Stimulated activated CD8-positive, alpha-beta memory T cell treated with anti-CD3 and anti-CD28 coated beads, Interleukin-12 subunit alpha, Interleukin-12 subunit beta, amount 100 ng/mL, for 1 hour (primary cell): Measurements from ENCODE around the gene CEACAM16.

Source experiments
- DNase-seq: peaks from one replicate; pipeline ENCODE4 v3.0.0-alpha.2; 2020; ENCODE audit warnings: low read depth

CEACAM16 gene

DNA sequence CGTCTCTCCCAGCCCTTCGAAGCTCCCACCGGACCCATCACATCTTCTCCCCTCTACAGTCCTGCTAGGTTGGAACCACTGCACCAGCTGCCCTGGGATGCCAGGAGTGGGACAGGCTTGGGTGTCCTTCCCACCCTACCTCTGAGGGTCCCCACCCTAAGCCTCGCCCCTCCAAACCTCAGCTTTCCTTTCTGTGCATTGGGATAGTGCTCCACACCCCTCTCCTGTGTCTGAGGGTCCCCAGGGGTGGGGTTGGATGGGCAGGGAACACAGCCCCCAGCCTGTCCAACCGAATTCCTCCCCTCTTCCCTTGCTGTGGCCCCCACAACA, 47.6 kb downstream of the CEACAM16 start:
- DNase-seq: no peak

DNA sequence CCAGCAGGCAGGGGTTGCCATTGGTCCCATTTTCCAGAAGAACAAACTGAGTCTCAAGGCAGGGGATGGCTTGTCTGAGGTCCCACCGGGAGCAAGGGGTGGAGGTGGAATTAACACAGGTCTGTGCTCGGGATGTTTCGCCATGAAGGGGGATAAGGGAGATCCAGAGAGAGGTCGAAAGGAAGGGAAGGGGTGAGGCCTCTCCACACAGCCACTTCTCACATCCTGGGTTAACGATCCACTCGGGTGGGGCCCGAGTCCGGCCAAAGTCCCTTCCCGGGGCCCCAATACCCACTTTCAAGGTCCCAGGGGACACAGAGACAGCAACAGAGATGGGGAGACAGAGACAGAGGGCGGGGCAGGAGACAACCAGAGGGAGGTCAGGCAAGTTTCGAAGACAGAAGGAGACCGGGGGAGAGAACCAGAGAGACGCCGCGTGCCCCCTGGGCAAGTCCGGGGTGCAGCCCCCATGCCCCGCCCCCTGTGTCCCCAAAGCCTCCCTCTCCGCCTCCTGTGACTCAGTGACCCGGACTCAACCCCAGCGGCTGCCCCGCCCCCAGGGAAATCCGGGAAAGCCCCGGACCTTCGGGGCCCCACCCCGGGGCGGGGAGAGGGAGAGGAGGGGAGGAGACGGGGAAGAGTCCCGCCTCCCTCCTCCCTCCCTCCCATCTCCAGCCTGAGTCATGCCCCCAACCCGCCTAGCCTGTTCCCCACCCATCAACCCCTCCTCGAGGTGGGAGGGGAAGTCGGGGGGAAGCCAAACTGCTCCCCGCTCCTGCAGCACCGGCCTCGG, 48.2 kb downstream of the CEACAM16 start:
- DNase-seq: peak; percentile 88

DNA sequence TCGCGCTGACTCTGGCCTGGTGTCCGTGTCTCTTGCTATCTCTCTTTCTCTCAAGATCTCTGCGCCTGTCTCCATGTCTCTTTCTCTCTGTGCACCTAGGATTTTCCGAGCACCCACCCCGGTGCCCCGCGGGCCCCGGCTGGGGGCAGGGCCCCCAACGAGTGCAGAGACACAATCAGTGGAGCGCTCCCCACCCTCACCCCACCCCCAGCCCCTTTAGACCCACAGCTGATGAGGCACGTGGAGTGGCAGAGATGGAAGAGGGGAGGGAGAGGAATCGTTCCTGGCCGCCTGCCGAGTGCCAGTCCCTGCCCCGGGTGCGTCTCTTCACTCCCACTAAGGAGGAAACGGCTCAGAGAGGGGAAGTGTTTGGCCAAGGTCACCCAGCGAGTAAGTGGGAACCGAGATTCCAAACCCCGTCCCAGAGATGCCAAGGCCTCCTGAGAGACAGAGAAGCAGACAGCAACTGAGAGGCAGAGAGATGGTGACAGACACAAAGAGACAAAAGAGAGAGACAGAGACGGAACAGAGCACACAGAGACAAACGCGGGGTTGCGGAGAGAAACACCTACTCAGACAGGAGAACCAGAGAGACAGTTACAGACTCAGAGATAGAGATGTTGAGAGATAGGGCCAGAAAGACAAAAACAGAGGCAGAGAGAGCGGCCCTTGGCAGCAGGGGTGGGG, 48.9 kb downstream of the CEACAM16 start:
- DNase-seq: no peak

DNA sequence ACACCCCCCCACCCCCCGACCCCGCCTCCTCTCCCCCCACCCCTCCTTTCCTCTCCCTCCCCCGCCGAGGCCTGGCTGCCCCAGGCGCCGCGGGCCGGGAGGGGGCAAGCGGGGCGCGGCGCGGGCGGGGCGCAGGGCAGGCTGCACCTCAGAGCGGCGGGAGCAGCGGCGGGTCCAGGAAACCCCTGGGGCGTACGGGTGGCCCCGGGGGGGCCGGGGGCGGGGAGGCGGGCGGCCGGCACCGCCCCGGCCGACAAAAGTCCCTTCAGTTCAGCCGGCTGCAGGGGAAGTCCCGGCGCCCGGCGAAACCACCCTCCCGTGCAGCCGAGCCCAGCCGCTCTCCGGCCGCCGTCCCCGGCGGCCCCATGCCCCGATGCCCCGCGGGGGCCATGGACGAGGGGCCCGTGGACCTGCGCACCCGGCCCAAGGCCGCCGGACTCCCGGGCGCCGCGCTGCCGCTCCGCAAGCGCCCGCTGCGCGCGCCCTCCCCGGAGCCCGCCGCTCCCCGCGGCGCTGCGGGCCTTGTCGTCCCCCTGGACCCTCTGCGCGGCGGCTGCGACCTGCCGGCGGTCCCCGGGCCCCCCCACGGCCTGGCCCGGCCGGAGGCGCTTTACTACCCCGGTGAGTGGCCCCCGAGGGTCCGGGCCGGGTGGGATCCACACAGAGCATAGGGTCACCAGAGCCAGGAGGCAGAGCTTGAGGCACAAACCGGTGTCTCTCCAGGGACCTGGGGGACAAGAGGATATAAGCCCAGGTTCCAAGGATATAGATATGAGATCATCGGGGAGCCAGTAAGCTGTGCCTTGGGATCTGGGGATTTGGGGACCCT, 49.7 kb downstream of the CEACAM16 start, which contains the start of gene BCL3:
BCL3 (plus strand) TSS at position 283 of the 829 bp plus-strand sequence; CDS start at position 366, 83 bp downstream.
- DNase-seq: no peak

DNA sequence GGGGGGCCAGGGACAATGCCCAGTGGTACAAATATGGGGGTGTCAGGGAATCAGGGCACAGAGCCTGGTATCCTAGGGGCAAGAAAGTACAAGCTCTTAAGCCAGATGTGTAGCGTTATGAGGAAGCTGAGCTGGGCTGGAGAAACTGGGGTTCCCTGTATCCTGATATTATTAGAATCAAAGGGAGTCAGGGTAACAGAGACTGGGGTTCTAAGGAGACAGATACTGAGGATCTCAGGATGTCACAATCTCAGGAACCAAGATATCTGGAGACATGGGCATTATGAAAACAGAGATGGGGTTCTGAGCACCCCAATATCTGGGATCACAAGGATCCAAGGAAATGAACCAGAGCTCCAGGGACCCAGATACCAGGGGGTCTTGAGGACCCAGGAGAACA, 50.3 kb downstream of the CEACAM16 start:
- no peak for DNase-seq

DNA sequence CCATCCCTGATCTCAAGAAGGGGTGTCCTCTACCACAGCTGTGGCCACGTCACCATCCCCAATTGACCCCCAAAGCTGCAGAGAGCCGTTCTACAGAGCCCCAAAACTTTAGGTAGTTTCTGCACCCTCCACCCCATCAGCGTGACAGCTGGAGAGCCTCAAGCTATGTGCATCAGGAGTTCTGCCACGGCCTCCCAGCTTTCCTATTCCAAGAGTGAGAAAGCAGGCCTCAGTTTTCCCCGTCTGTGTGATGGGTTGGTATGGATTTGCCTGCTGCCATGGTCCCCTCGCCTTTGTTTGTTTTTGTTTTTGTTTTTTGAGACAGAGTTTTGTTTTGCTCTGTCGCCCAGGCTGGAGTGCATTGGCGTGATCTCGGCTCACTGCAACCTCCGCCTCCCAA, 51.0 kb downstream of the CEACAM16 start:
- no peak for DNase-seq

DNA sequence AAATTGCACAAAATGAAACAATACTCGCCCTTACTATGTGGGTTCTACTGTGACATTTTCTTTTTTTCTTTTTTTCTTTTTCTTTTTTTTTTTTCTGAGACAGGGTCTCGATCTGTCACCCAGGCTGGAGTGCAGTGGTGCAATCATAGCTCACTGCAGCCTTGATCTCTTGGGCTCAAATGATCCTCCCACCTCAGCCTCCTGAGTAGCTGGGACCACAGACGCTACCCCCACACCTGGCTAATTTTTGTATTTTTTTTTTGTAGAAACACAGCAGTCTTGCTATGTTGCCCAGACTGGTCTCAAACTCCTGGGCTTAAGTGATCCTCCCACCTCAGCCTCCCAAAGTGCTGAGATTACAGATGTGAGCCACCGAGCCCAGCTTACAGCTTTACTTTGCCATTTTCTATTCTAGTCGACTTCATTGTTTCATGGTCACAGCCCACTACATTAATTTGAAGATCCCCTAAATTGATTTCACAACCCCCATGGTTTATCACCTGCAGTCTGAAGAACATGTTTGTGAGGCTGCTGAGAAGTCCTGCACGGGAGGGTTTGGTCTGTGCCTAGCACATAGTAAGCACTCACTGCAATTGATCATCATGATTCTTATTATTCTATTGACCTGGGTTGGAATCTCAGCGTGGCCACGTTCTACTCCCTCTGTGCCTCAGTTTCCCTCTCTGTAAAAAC, 53.3 kb downstream of the CEACAM16 start:
- DNase-seq: no peak

DNA sequence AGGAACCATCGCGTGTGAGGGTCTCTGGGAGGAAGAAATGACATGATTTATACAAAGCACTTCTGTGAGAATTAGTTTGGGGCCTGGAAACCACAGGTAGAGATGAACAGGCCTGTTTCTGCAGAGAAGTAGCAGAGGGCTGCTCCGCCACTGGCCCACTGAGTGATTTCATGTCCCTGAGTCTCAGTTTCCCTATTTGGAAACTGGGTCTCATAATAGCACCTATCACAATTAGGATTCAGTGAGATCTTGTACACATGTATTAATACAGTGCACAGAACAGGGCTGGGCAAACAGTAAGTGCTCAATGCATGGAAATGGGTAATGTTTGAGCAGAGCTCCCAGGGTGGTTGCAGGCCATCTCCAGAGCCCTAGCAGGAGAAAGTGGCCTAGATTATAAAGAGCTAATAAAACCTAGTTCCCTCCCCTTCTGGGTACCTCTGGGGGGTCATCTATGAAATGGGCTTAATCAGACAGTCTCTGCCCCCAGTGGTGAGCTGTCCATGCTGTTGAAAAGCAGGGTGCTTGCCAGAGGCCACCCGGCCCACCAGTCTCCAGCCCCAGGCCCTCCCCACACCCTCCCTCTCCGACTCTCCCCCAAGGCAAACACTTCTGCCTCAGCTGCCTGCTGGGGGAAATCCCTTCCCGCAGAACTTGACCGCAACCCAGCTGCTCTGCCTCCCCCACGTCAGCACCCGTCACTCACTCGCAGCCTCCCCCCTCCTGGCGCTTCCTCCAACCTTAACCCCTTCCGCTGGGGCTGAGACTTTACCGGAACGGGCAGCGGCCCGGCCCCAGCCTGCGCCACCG, 54.1 kb downstream of the CEACAM16 start:
- peak; percentile 90 for DNase-seq

DNA sequence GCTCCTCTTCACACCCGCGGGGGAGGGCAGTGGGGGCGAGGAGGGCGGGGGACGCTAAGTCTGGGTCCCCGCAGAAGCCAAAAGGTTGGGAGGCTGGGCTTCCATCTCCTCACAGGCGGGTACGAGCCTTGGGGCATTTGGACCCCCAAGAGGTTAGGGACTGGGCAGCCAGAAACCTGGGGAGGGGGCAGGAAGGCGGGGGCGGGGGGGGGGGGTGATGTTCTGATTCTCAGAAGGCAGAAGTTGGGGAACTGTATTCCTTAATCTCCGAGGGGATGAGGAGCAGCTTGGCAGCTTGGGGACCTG, 54.6 kb downstream of the CEACAM16 start:
- DNase-seq: no peak

DNA sequence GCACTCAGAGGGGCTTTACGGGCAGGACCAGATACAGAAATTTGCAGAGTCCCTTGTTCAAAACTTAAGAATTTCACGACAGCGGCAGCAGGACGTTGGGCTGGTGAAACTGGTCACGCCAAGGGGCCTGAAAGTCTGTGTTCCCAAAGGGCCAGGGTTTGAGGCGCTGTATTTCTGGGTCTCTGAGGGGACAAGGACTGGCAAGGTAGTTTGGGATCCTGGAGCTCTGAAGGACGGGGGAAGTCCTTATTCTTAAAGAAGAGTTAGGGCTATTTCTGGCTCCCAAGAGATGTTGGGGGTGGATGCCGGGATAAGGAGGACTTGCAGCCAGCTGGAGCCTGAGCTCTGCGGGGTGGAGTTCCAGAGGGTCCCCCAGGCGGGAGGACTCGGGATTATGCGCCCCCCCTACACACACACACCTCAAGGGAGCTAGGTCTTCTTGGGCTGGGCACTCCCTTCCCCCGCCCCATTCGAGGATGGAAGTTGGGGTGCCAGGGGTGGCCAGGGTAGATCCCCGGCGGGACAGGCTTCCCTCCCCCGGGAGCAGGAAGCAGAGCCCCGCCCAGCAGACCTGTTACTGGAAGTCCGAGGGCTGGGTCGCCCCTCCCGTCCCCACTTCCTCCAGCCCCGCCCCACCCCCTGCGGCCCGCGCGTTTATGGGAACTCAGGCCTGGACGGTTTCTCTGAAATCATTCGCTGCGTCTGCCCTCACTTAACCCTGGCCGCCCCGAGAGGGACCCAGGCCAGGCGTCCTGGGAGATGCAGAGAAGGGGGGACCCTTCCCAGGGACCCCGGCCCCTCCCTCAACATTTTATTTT, 55.2 kb downstream of the CEACAM16 start:
- peak; percentile 47 for DNase-seq

DNA sequence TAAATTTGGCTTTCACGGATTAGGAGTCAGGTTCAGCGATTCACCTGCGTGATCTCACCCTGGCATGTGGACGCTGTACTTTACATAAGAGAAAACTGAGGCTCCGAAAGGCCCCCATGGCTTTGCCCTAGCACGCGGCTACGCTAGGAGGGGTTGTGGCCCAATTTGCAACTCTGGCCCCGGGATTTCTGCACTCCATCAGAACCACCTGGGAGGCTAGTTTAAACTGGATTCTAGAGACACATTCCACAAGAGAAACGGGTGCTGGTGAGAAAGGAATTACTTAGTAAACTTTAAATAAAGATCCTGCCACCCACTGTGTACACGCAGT, 55.8 kb downstream of the CEACAM16 start:
- DNase-seq: no peak

DNA sequence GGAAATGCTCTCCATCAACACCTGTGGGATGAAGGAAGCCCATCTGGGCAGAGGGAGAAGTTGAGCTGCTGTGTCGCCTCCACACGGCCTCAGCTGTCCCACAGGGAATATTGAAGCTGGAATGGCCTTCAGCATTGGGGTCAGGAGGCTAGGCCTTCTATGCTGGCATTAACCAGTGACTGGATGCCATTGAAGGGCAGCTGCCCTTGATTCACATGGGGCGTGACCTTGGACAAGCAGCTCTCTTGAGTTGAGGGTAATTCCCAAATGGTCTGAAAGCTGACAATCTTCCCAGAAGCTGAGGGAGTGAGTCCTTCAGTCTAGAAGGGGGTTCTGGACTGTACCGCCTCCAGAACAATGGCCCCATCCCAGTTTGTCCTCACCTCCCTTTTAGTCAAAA, 56.3 kb downstream of the CEACAM16 start:
- no peak for DNase-seq

DNA sequence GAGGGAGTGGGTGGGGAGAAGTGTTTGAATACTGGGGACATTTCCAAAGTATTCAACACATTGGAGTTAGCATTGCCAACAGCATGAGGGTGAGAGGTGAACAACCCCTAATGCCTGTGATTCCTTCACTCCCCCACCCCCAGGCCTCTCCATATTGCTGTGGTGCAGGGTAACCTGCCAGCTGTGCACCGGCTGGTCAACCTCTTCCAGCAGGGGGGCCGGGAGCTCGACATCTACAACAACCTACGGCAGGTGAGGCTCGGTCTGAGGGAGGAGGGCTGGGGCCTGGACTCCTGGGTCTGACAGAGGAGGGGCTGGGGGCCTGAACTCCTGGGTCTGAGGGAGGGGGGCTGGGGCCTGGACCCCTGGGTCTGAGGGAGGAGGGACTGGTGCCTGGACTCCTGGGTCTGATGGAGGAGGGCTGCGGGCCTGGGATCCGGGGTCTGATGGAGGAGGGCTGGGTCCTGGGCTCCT, 57.2 kb downstream of the CEACAM16 start:
- no peak for DNase-seq

DNA sequence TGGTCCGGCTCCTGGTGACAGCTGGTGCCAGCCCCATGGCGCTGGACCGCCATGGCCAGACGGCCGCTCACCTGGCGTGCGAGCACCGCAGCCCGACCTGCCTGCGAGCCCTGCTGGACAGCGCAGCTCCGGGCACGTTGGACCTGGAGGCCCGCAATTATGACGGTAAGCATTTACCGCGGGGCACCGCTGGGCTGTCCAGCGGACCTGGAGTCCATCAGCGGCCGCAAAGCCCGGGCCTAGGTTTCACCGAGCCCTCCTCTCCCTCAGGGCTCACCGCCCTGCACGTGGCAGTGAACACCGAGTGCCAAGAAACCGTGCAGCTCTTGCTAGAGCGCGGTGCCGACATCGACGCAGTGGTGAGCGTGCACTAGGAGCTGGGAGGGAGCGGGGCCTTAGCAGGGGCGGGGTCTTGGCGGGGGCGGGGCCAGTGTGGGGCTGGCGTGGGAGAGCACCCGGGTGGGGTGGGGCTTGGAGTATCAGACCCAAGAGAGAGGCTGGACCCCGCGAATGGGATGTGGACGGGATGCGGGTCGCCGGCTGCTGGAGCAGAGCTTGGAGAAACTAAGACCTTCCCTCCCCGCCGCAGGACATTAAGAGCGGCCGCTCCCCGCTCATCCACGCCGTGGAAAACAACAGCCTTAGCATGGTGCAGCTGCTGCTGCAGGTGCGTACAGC, 58.2 kb downstream of the CEACAM16 start:
- no peak for DNase-seq

DNA sequence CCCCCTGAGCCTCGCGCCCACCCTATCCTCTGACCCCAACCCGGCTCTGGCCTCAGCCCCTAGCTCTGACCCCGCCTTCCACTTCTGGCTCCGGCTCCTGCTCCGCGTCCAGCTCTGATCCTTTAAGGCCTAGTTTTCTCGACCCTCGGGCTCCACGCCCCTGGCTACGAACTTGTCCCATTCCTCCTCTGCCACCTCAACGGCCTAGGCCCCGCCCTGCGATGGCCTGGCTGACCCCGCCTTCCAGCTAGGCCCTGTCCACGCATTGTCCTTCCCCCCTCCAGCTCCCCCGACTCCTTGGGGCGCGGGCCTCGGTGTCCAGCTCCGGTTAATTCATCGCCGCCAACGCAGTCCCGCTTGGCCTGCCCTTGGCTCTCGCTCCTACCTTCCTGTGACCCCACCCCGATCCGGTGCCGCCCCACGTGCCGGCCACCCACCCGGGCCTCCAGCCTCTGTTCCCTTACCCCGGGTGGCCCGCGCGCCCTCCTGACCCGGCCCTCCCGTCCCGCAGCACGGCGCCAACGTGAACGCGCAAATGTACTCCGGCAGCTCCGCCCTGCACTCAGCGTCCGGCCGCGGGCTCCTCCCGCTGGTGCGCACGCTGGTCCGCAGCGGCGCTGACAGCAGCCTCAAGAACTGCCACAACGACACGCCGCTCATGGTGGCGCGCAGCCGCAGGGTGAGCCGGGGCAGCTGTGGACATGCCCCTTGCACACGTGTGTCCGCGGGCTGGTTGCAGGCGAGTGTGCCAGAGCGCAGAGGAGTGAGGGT, 59.0 kb downstream of the CEACAM16 start:
- no peak for DNase-seq

DNA sequence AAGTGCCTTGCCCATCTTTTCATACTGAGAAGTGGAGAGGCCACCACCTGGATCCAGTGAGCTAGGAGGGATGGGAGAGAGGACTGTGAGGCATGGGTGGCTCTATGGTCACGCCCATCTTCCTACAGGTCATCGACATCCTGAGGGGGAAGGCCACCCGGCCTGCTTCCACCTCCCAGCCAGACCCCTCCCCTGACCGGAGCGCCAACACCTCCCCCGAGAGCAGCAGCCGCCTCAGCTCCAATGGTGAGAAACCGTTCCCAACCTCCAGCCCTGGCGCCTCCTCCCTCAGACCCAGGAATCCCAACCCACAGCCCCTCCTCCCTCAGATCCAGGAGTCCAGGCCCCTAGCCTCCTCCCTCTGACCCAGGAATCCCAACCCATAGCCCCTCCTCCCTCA, 59.6 kb downstream of the CEACAM16 start:
- DNase-seq: no peak

DNA sequence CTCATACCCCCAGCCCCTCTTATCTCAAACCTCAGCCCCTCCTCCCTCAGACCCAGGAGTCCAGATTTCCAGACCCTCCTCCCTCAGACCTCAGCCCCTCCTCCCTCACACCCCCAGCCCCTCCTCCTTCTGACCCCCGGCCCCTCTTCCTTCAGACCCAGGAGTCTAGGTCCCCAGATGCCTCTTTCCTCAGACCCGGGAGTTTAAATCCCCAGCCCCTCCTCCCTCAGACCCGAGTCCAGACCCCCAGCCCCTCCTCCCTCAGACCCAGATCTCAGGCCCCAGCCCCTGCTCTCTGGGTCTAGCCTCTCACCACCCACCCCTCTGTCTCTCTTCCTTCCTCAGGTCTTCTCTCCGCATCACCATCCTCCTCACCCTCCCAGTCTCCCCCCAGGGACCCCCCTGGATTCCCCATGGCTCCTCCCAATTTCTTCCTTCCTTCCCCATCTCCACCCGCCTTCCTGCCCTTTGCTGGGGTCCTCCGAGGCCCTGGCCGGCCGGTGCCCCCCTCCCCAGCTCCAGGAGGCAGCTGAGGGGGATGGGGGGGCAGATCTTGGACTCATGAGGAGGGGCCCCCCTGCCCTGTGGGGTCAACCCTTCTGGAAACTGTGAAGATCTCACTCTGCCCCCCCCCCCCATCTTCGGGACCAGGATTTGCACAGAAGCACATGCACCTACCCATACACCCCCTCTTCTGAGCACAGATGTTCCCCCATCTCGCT, 60.3 kb downstream of the CEACAM16 start:
- no peak for DNase-seq
